Right lobe of liver (tissue), 6 donors: ENCODE results near the gene SPINDOC. TPM values are rescaled to one million over a fixed set of nuclear protein-coding genes. Genes with fewer than 3 reads are reported as not detected.

Experiments
- ATAC-seq, 4 donors: fragments of 200-7000 bp; cut with Tn5 transposase; one replicate each; pipeline ENCODE4 v1.9.1; 2020; ENCODE audit warnings: mild to moderate bottlenecking in 4 of 4, moderate library complexity in 4 of 4
- DNase-seq, 3 donors: peaks; one replicate each; pipeline ENCODE4 v3.0.0-alpha.2; 2020
- H3K27ac ChIP-seq, 3 donors: fragments of 200-600 bp; one replicate each; pipeline ENCODE4 v1.8.0; 2022
- H3K27me3 ChIP-seq, 2 donors: fragments of 200-600 bp; one replicate each; pipeline ENCODE4 v1.8.0; 2022
- H3K36me3 ChIP-seq, 4 donors: fragments of 200-600 bp; sonication (generic) in 1 of 4; one replicate each; pipeline versions ENCODE4 v1.5.1 to v1.8.0; 2017 to 2022; ENCODE audit warnings: control low read depth in 1 of 4
- H3K4me1 ChIP-seq, 4 donors: fragments of 200-600 bp; sonication (generic) in 1 of 4; one replicate each; pipeline versions ENCODE4 v1.5.1 to v1.8.0; 2017 to 2022; ENCODE audit warnings: control low read depth in 1 of 4
- H3K4me3 ChIP-seq, 3 donors: fragments of 200-600 bp; one replicate each; pipeline ENCODE4 v1.8.0; 2022
- H3K9me3 ChIP-seq, 4 donors: fragments of 200-600 bp; sonication (generic) in 1 of 4; one replicate each; pipeline versions ENCODE4 v1.5.1 to v1.8.0; 2017 to 2022; ENCODE audit warnings: control low read depth in 1 of 4
- POLR2A ChIP-seq: fragments of 450-650 bp; IDR thresholded peaks from one replicate; pipeline ENCODE4 v1.6.1; 2017; ENCODE audit warnings: antibody characterized with exemption, mild to moderate bottlenecking
- WGBS: methylation state at CpG from one replicate; pipeline ENCODE4 v1.1.6; 2018; ENCODE audit warnings: low coverage, low lambda C conversion rate; ENCODE audit not compliant: insufficient coverage; ENCODE audit errors: missing lambda C conversion rate; 5-methylcytosine and 5-hydroxymethylcytosine counted together
- intact Hi-C, 2 donors: fragments of 100-400 bp; cut with DNase I; formaldehyde crosslinking; loops; one replicate each; pipeline versions ENCODE4 v1.11.2 to v1.14.1; 2022
- total RNA-seq, 6 experiments: library from RNA; depleted of rRNA in 2 of 6; stranded (reverse); fragments of >200 nt in 2 of 6; fragmentation: NEBNext Ultra II Directional in 3 of 6; extraction: Animal tissue kit (Norgen Biotek cat#: 25700) in 3 of 6; gene quantifications; one replicate each; pipeline versions ENCODE4 v1.1.0 to v1.2.4, GENCODE V29; 2016 to 2023
- TF ChIP-seq, protein P1 (sequence below), 4 donors: fragments of 200-600 bp in 3 of 4; fragments of 450-650 bp in 1 of 4; IDR thresholded peaks; one replicate each; pipeline versions ENCODE4 v1.5.1 to v1.8.0; 2016 to 2022; ENCODE audit warnings: antibody characterized with exemption in 4 of 4, mild to moderate bottlenecking in 2 of 4
- donor health status: DM: no; HTN: yes; CAD: no.
- donor health status: DM: no; HTN: no; CAD: no.
- donor health status: DM: no; HTN: no; CAD: no.
- donor health status: DM: no; HTN: yes; CAD: no.
- donor health status: DM: no; HTN: yes; CAD: no.

The SPINDOC gene
- total RNA-seq, 6 experiments from 2014 or later = 2.2 to 5.0 (median 2.7) TPM

DNA sequence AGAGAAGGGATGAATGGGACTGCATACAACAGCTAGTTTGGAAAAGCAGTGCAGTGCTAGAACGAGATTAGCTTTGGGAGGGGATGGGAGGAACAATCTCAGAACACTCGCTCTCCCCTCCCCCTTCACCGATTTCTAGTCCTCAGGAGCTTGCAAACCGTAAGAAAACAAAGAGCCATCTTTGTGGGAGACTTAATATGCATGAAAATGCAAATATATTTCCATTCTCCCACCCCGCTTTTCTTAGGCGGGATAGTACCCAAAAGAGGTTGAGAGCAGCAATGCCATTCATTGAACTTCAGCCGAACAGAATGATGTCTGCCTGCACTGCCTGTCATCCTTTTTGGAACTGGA lies 1.1 kb downstream of the SPINDOC start:
- 52% methylated on average over 7 of the region's 7 CpGs for WGBS
- Histone ChIP-seq H3K27ac (peak overlapping the region in 1 of 3 donors; percentile 55), H3K9me3 (no peaks in the 10 kb centered on the region), H3K4me1 (peaks cover 0 to 5% (median 0%) of the 10 kb centered on the region in 4 donors), H3K27me3 (no peaks in the 10 kb centered on the region), H3K36me3 (peaks cover 0 to 5% (median 2%) of the 10 kb centered on the region in 4 donors), H3K4me3 (peak overlapping the region; percentile 66 to 79 (median 74))
- ATAC-seq = no peak
- intact Hi-C loops = no loop called here
- TF ChIP-seq, protein P1, sequence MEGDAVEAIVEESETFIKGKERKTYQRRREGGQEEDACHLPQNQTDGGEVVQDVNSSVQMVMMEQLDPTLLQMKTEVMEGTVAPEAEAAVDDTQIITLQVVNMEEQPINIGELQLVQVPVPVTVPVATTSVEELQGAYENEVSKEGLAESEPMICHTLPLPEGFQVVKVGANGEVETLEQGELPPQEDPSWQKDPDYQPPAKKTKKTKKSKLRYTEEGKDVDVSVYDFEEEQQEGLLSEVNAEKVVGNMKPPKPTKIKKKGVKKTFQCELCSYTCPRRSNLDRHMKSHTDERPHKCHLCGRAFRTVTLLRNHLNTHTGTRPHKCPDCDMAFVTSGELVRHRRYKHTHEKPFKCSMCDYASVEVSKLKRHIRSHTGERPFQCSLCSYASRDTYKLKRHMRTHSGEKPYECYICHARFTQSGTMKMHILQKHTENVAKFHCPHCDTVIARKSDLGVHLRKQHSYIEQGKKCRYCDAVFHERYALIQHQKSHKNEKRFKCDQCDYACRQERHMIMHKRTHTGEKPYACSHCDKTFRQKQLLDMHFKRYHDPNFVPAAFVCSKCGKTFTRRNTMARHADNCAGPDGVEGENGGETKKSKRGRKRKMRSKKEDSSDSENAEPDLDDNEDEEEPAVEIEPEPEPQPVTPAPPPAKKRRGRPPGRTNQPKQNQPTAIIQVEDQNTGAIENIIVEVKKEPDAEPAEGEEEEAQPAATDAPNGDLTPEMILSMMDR (IDR thresholded peaks at IDR 0.05) = no peak
- no peak for TF ChIP-seq POLR2A
- DNase-seq = no peak

DNA sequence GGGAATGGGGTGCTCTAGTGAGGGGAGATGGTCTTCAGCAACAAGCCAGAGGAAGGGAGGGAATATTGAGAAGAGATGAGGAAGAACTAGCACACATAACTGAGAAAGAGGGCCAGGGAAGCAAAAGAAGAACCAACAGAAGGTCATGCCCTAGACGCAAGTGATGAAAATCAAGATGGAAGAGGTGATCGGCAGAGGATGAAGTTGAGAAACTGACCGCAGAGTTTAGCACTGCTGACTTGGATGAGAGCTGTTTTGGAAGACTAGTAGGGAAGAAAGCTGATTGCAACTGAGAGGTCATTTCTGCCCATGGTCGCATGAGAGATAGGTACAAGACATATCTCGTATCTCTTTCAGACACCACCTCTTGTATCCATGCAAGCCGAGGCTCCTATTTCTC lies 2.9 kb downstream of the SPINDOC start:
- Histone ChIP-seq H3K4me3 (no peak overlapping the region), H3K9me3 (no peaks in the 10 kb centered on the region), H3K36me3 (peaks cover 0 to 7% (median 3%) of the 10 kb centered on the region in 4 donors), H3K27ac (no peak overlapping the region), H3K27me3 (no peaks in the 10 kb centered on the region), H3K4me1 (peaks cover 0 to 5% (median 0%) of the 10 kb centered on the region in 4 donors)
- intact Hi-C loops = no loop called here
- DNase-seq (no peak), ATAC-seq (no peak)
- 78% methylated on average over 3 of the region's 6 CpGs for WGBS
- no peak for TF ChIP-seq POLR2A
- TF ChIP-seq, protein P1 (IDR thresholded peaks at IDR 0.05) = no peak

DNA sequence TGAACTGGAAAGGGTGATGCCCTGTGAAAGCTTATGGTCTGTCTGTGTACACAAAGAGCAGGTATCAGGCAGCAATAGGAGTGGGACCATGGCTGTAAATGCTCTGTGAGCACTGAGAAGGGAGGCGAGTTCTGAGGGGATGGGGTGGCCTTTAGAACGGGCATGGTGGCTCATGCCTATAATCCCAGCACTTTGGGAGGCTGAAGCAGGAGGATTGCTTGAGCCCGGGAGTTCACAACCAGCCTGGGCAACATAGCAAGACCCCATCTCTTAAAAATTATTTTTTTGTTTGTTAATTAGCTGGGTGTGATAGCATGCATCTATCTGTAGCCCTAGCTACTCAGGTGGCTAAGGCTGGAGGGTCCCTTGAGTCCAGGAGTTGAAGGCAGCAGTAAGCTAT lies 3.5 kb downstream of the SPINDOC start:
- ATAC-seq = no peak
- no peaks in the 10 kb centered on the region for H3K9me3 ChIP-seq
- H3K27ac ChIP-seq = no peak overlapping the region
- no peak for DNase-seq
- peaks cover 0 to 5% (median 0%) of the 10 kb centered on the region in 4 donors for H3K4me1 ChIP-seq
- intact Hi-C loops = no loop called here
- TF ChIP-seq POLR2A = no peak
- TF ChIP-seq, protein P1 (IDR thresholded peaks at IDR 0.05) = no peak
- peaks cover 0 to 13% (median 3%) of the 10 kb centered on the region in 4 donors for H3K36me3 ChIP-seq
- no peak overlapping the region for H3K4me3 ChIP-seq
- 80% methylated on average over 1 of the region's 3 CpGs for WGBS
- H3K27me3 ChIP-seq = no peaks in the 10 kb centered on the region

DNA sequence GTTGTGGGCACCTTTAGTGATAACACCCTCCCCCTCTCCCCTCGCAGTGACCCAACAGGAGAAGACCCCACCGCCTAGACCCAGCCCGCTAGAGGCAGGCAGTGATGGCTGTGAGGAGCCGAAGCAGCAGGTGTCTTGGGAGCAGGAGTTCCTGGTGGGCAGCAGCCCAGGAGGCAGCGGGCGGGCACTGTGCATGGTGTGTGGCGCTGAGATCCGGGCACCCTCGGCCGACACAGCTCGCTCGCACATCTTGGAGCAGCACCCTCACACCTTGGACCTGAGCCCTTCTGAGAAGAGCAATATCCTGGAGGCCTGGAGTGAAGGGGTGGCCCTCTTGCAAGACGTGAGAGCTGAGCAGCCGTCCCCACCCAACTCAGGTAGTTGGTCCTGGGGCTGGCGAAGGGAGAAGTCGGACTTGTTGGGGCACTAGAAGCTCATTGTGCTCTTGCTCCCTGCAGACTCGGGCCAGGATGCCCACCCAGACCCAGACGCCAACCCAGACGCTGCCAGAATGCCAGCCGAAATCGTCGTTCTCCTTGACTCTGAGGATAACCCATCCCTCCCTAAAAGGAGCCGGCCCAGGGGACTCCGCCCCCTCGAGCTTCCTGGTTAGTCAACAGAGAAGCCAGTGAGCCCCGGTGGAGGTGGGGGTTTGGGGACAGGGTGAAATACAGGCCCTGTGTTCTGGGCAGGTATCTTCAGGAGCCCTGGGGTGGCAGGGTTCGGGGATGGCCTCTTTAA lies 4.7 kb downstream of the SPINDOC start:
- H3K36me3 ChIP-seq = peaks cover 0 to 15% (median 3%) of the 10 kb centered on the region in 4 donors
- no peaks in the 10 kb centered on the region for H3K9me3 ChIP-seq
- no peaks in the 10 kb centered on the region for H3K27me3 ChIP-seq
- DNase-seq (no peak), ATAC-seq (no peak)
- intact Hi-C loops = no loop called here
- WGBS = no CpG with 5 or more reads among the region's 27 CpGs
- no peak for TF ChIP-seq POLR2A
- TF ChIP-seq, protein P1 (IDR thresholded peaks at IDR 0.05) = no peak
- no peak overlapping the region for H3K27ac ChIP-seq
- no peak overlapping the region for H3K4me3 ChIP-seq
- peaks cover 0 to 5% (median 0%) of the 10 kb centered on the region in 4 donors for H3K4me1 ChIP-seq
